ENCODE data around the gene MX2.
"Not testable (repeated sequence)": the region's sequence is repeated elsewhere in the genome, so short reads cannot be mapped to it uniquely, and the experiment has no call there.

MX2 gene, protein sequence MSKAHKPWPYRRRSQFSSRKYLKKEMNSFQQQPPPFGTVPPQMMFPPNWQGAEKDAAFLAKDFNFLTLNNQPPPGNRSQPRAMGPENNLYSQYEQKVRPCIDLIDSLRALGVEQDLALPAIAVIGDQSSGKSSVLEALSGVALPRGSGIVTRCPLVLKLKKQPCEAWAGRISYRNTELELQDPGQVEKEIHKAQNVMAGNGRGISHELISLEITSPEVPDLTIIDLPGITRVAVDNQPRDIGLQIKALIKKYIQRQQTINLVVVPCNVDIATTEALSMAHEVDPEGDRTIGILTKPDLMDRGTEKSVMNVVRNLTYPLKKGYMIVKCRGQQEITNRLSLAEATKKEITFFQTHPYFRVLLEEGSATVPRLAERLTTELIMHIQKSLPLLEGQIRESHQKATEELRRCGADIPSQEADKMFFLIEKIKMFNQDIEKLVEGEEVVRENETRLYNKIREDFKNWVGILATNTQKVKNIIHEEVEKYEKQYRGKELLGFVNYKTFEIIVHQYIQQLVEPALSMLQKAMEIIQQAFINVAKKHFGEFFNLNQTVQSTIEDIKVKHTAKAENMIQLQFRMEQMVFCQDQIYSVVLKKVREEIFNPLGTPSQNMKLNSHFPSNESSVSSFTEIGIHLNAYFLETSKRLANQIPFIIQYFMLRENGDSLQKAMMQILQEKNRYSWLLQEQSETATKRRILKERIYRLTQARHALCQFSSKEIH

DNA sequence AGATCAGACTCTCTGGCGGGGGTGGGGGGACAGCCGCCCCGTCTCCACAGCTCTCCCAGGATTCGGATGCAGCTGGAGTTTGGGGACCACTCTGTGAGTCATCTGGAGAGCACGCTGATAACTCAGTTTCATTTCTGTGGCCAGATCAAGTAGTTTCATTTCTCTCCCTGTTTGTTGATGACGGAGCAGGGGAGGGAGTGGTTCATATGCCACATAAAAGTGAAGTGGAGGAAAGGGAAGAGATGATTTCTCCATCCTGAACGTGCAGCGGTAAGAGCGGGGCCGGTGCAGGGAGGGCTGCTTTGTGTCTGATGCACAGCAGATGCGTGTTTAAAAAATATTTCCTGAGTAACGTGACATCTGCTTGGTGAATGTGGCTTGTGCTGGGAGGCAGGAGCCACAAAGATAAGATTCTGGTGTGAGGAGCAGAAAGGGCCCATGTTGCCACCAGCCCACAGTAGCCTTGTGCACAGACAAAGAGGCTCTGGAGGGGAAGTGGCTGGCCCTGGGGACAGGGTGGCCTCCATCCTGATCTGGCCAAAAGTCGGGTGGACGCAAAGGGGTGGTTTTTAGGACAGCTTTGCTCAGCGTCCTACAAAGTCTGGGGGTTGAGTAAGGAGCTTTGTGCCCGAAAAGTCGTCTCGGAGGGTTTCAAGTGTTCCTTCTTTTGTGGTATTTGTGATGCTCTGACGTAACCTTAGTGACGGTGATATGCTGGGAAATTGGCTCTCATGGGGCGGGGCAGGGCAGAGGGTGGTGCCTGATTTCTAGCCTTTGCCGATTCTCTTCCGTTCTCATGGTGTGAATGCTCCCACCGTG is at the start of gene MX2:
MX2 (plus strand) TSS at position 242 of the 819 bp plus-strand sequence. CDS start 14,880 bp downstream, outside the sequence.
- DNase-seq, result peak; percentile 78

DNA sequence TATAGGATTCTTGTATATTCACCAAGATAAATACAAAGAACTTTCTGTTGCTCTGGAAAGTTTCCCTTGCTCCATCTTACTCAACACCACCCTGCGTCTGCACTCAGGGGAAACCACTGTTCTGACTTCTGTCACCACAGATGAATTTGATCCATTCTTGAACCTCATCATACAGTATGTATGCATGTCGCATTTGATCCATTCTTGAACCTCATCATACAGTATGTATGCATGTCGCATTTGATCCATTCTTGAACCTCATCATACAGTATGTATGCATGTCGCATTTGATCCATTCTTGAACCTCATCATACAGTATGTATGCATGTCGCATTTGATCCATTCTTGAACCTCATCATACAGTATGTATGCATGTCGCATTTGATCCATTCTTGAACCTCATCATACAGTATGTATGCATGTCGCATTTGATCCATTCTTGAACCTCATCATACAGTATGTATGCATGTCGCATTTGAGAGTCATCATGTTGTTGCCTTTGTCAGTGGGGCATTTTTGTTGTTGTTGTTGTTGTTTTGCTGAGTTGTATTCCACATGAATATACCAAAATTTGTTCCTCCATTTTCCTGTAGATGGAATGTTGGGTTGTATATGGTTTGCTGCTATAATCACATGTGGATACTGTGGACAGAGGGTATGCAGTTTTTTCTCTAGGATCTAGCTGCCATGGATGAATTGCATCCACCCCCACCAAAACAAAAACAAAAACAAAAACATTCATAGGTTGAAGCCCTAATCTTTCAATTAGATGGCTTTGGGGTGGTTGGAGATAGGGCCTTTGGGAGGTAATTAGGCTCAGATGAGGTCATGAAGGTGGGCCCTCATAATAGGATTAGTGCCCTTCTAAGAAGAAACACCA is 48.3 kb upstream of the MX2 start:
- DNase-seq, result not testable (repeated sequence)

GRCh38 chr21:41315726-41316125 is 46.1 kb upstream of the MX2 start:
- no peak for DNase-seq

DNA sequence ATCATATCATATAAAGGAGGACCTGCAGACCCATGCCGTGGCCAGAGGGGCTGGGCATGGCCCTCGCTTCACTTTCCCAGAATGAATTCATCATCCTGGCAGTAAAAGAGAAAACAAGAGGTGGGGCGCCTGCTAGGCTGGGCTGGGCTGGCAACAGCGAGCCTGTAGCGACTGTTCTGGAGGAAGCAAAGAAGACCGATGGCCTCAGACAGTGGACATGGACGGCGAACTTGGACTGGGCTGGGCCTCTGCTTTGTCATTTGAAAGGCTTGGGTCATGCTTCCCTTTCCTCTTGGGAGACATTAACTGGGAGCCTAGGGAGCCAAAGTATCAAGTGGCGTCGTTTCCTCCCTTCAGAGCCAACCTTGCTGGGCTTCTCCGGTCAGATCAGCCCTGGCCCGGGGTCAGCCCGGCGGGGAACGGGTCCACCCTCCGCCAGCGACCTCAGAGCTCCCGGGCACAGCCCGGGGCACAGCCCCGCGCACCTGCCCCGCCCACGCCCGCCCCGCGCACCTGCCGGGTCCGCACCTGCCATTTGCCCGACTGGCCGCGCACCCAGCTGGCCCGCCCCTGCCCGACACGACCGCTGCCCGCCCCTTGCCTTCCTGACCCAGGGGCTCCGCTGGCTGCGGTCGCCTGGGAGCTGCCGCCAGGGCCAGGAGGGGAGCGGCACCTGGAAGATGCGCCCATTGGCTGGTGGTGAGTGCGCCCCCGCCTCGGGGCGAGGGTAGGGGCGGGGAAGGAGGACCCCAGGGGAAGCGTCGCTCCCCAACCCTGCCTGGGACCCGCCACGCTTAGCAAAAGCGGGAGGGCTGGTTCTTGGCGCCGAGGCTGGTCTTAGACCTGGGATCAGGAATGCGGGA is 45.4 kb upstream of the MX2 start, which contains the start of gene FAM3B:
FAM3B (plus strand) TSS at position 602 of the 863 bp plus-strand sequence; CDS start at position 681, 79 bp downstream.
- no peak for DNase-seq

DNA sequence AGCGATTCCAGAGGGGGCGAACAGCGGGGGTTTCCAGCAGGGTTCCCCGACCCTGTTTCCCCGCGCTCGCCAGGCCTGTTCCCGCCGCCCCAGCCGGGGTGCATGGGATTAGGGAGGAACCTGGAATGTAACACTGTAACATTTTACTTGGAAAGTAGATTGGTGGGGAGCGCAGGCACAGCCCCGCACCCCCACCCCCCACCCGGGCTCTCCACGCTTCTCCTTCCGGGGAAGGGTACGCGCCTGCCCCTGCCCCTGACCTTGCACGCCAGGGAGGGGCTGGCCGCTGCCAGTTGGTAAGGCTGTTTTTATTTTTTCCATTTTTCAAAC is 44.8 kb upstream of the MX2 start:
- DNase-seq, result no peak

GRCh38 chr21:41317458-41317857 is 44.4 kb upstream of the MX2 start:
- no peak for DNase-seq

GRCh38 chr21:41318218-41318617 is 43.6 kb upstream of the MX2 start:
- no peak for DNase-seq

- DNase-seq, result no peak
Measured at GRCh38 chr21:41319273-41319672, 42.6 kb upstream of the MX2 start.

- no peak for DNase-seq
Measured at GRCh38 chr21:41321211-41321907, 40.5 kb upstream of the MX2 start.

DNA sequence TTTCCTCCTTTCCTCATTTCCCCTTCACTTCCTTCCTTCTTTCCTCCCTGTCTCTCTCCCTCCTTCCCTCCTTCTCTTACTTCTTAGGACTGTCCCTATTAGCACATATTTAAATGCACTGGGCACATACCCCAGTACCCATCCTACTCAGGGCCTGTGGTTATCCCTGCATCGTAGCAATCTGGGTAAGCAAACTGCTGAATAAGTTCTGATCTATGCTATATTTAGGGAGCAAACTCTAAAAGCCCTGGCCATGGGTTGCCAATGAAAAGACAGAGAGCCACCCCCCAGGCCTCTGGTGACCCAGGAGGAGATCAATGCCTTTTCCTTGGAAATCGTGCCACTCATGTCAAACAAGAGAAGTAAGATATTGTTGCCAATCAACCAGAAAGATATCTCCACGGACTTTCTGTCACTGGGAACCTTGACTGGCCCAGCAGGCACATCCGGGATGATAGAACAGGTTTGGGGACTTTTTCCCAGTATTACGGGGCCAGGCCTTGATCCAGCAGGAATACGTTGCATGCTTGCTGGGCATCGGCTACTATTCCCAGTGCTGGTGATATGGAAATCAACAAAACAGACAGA is 39.8 kb upstream of the MX2 start:
- no peak for DNase-seq

DNA sequence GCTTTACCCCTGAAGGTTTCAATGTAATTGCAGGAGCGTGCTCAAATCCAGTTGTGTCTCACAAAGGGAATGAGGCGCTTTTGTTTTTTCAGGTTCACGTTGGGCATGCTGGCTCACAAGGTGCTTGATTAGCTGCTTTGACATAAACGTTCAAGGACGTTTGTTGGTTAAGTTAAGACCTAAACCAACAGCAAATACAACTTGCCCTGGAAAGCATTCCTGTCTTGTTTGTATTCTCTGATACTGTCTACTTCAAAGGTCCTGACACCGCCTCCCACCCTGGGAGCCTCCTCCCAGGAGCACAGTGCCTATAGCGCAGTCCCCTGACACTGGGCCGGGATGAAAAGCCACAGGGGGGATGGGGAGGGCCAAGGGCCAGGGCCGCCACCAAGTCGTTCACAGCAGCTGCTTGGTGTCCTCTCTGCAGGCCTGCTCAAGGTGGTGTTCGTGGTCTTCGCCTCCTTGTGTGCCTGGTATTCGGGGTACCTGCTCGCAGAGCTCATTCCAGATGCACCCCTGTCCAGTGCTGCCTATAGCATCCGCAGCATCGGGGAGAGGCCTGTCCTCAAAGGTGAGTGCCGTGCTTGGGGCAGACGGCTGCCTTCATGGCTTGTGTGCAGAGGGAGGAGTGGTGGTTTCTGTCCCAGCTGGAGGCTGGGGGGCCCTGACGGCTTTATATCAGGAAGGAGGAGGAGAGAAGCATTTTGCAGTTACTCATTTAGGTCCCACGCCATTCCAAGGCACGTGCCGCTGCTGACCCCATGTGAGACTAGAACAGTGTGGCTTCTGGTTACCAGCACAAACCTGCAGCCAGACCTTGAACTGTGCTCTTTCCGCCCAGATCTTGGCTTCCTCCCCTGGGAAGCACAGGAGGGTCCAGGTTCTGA is 39.1 kb upstream of the MX2 start:
- DNase-seq, result no peak

DNA sequence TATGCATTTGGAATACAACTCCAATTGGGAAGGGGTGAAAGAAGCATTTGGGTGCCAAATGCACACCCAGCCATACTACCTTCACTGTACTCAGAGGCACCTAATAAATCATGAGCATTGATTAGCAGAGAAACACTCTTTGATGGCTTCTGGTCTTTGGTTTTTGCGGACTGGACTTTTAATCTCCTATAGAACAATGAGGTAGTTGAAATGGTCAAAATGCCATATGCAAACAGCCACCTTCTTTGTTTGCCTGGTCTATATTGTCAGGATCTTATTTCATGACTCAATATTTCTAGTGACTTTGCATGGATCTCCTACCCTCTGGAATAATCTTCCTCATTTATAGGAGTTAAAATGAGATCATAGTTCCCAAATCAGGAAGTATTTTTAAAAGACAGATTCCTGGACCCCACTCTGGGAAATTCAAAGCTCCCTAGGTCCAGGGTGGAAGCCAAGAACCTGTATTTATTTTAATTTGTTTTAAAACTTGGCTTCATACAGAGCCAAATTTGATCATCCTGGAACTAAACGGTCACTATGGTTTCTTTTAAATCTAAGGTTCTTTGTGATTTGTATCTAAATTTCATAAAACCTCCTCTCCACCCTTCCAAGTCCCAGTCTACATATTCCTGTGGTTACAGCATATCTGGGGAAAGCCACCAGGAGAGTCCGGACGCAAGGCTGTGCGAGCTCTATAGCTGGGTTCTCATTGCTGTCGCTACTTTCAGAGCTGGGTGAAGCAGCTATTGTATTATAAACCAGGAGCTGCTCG is 36.5 kb upstream of the MX2 start:
- no peak for DNase-seq

DNA sequence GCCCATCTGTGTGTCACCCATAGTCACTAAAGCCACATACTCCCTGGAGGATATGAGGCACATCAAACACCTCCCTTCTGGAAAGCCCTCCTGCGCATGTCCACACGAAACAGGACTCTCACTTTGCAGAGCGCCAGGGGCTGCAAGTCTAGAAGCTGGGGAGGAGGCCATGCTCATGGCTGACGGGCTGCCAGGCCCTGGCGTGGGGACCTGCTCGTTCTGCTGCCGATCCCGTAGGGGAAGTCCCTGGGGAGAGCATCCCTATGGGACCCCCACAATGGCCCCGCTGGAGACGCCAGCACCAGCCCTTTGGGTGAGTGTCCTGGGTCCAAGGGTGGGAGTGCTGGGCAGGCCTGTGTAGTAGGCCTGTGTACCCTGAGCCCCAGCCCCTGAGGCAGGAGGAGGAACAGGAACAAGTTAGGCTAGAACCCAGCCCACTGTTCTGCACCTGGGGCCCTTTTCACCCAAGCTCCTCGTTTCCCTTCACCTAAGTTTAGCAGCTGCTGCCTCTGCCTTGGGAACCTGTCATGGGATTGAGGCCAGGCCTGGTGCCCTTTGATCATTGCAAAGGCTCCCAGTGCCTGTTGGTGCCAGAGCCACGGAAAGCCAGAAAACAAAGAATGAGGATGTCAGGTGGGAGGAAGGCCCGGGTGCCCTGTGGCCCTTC is 35.3 kb upstream of the MX2 start:
- no peak for DNase-seq

DNA sequence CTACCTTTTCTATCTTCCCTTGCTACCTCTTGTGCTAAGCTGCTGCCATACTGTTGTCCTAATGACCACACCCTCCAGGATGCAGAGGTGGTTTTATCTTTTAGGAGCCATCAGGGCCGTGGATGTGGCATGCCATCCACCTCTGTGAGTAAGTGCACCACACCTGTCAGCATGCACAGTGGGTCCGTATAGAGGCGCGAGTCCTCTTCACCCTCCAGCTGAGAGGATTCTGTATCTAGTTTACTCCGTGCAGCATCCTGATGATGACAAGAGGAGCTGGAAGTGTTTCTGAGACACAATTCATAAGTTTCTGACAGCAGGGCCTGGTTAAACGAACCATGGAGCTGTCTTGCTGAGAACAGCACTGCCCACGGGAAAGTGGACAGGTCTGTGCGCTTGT is 34.1 kb upstream of the MX2 start:
- no peak for DNase-seq

- DNase-seq, result no peak
Measured at GRCh38 chr21:41328660-41329607, 32.9 kb upstream of the MX2 start.

- DNase-seq, result no peak
Measured at GRCh38 chr21:41333752-41334151, 28.1 kb upstream of the MX2 start.

- no peak for DNase-seq
Measured at GRCh38 chr21:41337515-41337914, 24.3 kb upstream of the MX2 start.
